GM12878 (cell line): ENCODE results near the gene EEF1A2. TPM values are rescaled to one million over a fixed set of nuclear protein-coding genes. Genes with fewer than 3 reads are reported as not detected.
A peak's percentile ranks its signal among the peaks of the same experiment; 100 is the strongest.

Experiments used
- ATAC-seq: fragments of 200-7000 bp; cut with Tn5 transposase; 3 replicates; pipeline ENCODE4 v1.9.1; 2020; ENCODE audit warnings: mild to moderate bottlenecking, moderate library complexity
- BruUV-seq: library from RNA; stranded (reverse); fragments of 400-500 nt; replicated peaks from 2 replicates; lab custom pipeline; 2021; lab: Mats Ljungman, UMichigan
- CTCF ChIA-PET: fragments of 300-600 bp; sonication (Branson Sonifier 250); formaldehyde crosslinking; extraction: SDS; loops from one replicate; lab custom pipeline; 2021; ENCODE audit warnings: inconsistent platforms; lab: Yijun Ruan, JAX
- POLR2A ChIA-PET: fragments of 350-600 bp; formaldehyde crosslinking; extraction: SDS; loops from one replicate; lab custom pipeline; 2021; ENCODE audit warnings: inconsistent platforms; lab: Charles Lee
- RAD21 ChIA-PET: fragments of 300-600 bp; sonication (Branson Sonifier 250); formaldehyde crosslinking; loops from one replicate; lab custom pipeline; 2023; ENCODE audit warnings: antibody characterized with exemption; ENCODE audit not compliant: unreplicated experiment; lab: Charles Lee
- SMC1A ChIA-PET: fragments of 300-600 bp; sonication (Branson Sonifier 250); formaldehyde crosslinking; loops from one replicate; lab custom pipeline; 2023; ENCODE audit not compliant: unreplicated experiment, uncharacterized antibody; lab: Charles Lee
- DNase-seq: peaks from one replicate; pipeline ENCODE4 v3.0.0-alpha.2; 2011; ENCODE audit warnings: low read depth, low spot score
- FAIRE-seq: peaks from 3 replicates; lab custom pipeline; 2011; peaks lifted over from hg19 to GRCh38; lab: Jason Lieb, UNC
- H2AFZ ChIP-seq: 2 replicates; pipeline ENCODE4 v1.6.0; 2011; ENCODE audit warnings: low read depth, low read length, control low read depth; ENCODE audit not compliant: control insufficient read depth
- H3K27ac ChIP-seq: 2 replicates; pipeline ENCODE4 v1.5.1; 2011; ENCODE audit warnings: control low read depth; ENCODE audit not compliant: control insufficient read depth, insufficient read depth
- H3K27me3 ChIP-seq, 2 experiments: replicated peaks in 1 of 2; 2 replicates each; pipeline versions ENCODE4 v1.6.0 to v1.6.1; 2011; ENCODE audit warnings: low read length in 1 of 2; ENCODE audit not compliant: control insufficient read depth in 2 of 2, insufficient read depth in 2 of 2
- H3K36me3 ChIP-seq, 2 experiments: 2 replicates each; pipeline ENCODE4 v1.5.1; 2011; ENCODE audit warnings: low read length in 1 of 2; ENCODE audit not compliant: control insufficient read depth in 2 of 2, insufficient read depth in 2 of 2
- H3K4me1 ChIP-seq: 2 replicates; pipeline ENCODE4 v1.6.1; 2011; ENCODE audit warnings: mild to moderate bottlenecking, low read length, moderate library complexity, mixed read lengths; ENCODE audit not compliant: control insufficient read depth, insufficient read depth
- H3K4me2 ChIP-seq: 2 replicates; pipeline ENCODE4 v1.6.0; 2011; ENCODE audit warnings: control low read depth; ENCODE audit not compliant: control insufficient read depth, insufficient read depth
- H3K4me3 ChIP-seq: fragments of 200-600 bp; sonication (generic); 2 replicates; pipeline ENCODE4 v1.5.1; 2016
- H3K79me2 ChIP-seq: 2 replicates; pipeline ENCODE4 v1.6.0; 2011; ENCODE audit warnings: low read length; ENCODE audit not compliant: control insufficient read depth, insufficient read depth
- H3K9ac ChIP-seq: 2 replicates; pipeline ENCODE4 v1.8.0; 2011; ENCODE audit warnings: low read length, control low read depth, mixed read lengths; ENCODE audit not compliant: control insufficient read depth, insufficient read depth
- H3K9me3 ChIP-seq: replicated peaks from 3 replicates; pipeline ENCODE4 v1.5.1; 2011; ENCODE audit warnings: mild to moderate bottlenecking, low read length; ENCODE audit not compliant: control insufficient read depth, insufficient read depth
- H4K20me1 ChIP-seq: 2 replicates; pipeline ENCODE4 v1.6.0; 2011; ENCODE audit not compliant: control insufficient read depth, insufficient read depth
- CREB1 ChIP-seq: IDR thresholded peaks from 2 replicates; pipeline ENCODE4 v1.6.1; 2012; ENCODE audit warnings: low read depth, mild to moderate bottlenecking, inconsistent platforms
- E2F8 ChIP-seq: fragments of 450-650 bp; IDR thresholded peaks from 2 replicates; pipeline ENCODE4 v1.6.1; 2018; ENCODE audit warnings: mild to moderate bottlenecking, low read depth, moderate library complexity; ENCODE audit not compliant: partially characterized antibody
- GATAD2B ChIP-seq: fragments of 450-650 bp; conservative IDR thresholded peaks from 2 replicates; pipeline ENCODE4 v1.6.1; 2017; ENCODE audit warnings: low read depth, mild to moderate bottlenecking, moderate library complexity
- HDGF ChIP-seq: fragments of 450-650 bp; IDR thresholded peaks from 2 replicates; pipeline ENCODE4 v1.6.1; 2016; ENCODE audit warnings: antibody characterized with exemption
- IKZF1 ChIP-seq: fragments of 450-650 bp; conservative IDR thresholded peaks from 2 replicates; pipeline ENCODE4 v1.6.1; 2017; ENCODE audit warnings: antibody characterized with exemption, mild to moderate bottlenecking
- IRF3 ChIP-seq: fragments of 450-650 bp; IDR thresholded peaks from 2 replicates; pipeline ENCODE4 v1.6.1; 2014; ENCODE audit warnings: mild to moderate bottlenecking
- NFIC ChIP-seq: IDR thresholded peaks from 2 replicates; pipeline ENCODE4 v1.6.1; 2012; ENCODE audit warnings: low read depth, mild to moderate bottlenecking, inconsistent platforms, low read length, moderate library complexity
- NFXL1 ChIP-seq: fragments of 450-650 bp; IDR thresholded peaks from 2 replicates; pipeline ENCODE4 v1.6.1; 2017; ENCODE audit warnings: antibody characterized with exemption, mild to moderate bottlenecking, borderline replicate concordance
- NR2F1 ChIP-seq: fragments of 450-650 bp; conservative IDR thresholded peaks from 2 replicates; pipeline ENCODE4 v1.6.1; 2017; ENCODE audit warnings: mild to moderate bottlenecking
- POLR2AphosphoS5 ChIP-seq: IDR thresholded peaks from 2 replicates; pipeline ENCODE4 v1.6.1; 2011; ENCODE audit warnings: mild to moderate bottlenecking, low read length, inconsistent platforms
- SP1 ChIP-seq: IDR thresholded peaks from one replicate; pipeline ENCODE4 v1.6.1; 2011; ENCODE audit warnings: low read depth, low read length
- TCF3 ChIP-seq: IDR thresholded peaks from 2 replicates; pipeline ENCODE4 v1.6.1; 2012; ENCODE audit warnings: low read depth, mild to moderate bottlenecking, low read length, borderline replicate concordance; ENCODE audit not compliant: insufficient read depth
- YBX1 ChIP-seq: fragments of 450-650 bp; IDR thresholded peaks from 2 replicates; pipeline ENCODE4 v1.6.1; 2016; ENCODE audit warnings: antibody characterized with exemption
- YY1 ChIP-seq: IDR thresholded peaks from 2 replicates; pipeline ENCODE4 v1.6.1; 2011; ENCODE audit warnings: low read depth, mild to moderate bottlenecking, low read length
- WGBS: methylation state at CpG from one replicate; pipeline ENCODE4 v1.1.6; 2016; ENCODE audit warnings: low lambda C conversion rate; ENCODE audit not compliant: insufficient replicate concordance, insufficient coverage; ENCODE audit errors: missing lambda C conversion rate; 5-methylcytosine and 5-hydroxymethylcytosine counted together
- in situ Hi-C: fragments of 300-500 bp; cut with MboI; formaldehyde crosslinking; loops from 9 replicates; pipeline ENCODE4 v1.14.3; 2018; ENCODE audit warnings: mixed read lengths
- intact Hi-C: fragments of 100-400 bp; cut with micrococcal nuclease; formaldehyde crosslinking; loops from one replicate; pipeline ENCODE4 v1.14.2; 2022; ENCODE audit not compliant: unreplicated experiment
- polyA plus RNA-seq, 11 experiments: library from polyadenylated mRNA; depleted of rRNA in 4 of 11; unstranded in 6 of 11; stranded (reverse) in 5 of 11; fragments of >200 nt; fragmentation: Nextera tagmentation in 4 of 11; fragmentation: Illumina TruSeq in 1 of 11; extraction: Ambion mirVana in 4 of 11; extraction: Trizol in 1 of 11; gene quantifications; 1 replicate in 1 of 11; 2 replicates in 10 of 11; pipeline versions ENCODE4 v1.2.1 to v1.2.3, GENCODE V29; 2011 to 2016; ENCODE audit warnings: inconsistent platforms in 2 of 11, missing spikeins in 2 of 11, low read depth in 1 of 11
- total RNA-seq, 4 experiments: library from RNA; depleted of rRNA in 3 of 4; stranded (reverse); fragments of >200 nt in 3 of 4; fragmentation: Illumina TruSeq in 1 of 4; extraction: Trizol in 1 of 4; gene quantifications; 2 replicates each; pipeline versions ENCODE4 v1.2.1 to v1.2.3, GENCODE V29; 2013 to 2021
- TF ChIP-seq, protein P1 (sequence below): fragments of 450-650 bp; IDR thresholded peaks from 2 replicates; pipeline ENCODE4 v1.6.1; 2016; ENCODE audit warnings: mild to moderate bottlenecking
- TF ChIP-seq, protein P2 (sequence below): fragments of 450-650 bp; IDR thresholded peaks from 2 replicates; pipeline ENCODE4 v1.6.1; 2017; ENCODE audit warnings: mild to moderate bottlenecking

Gene EEF1A2
- total and polyA plus RNA-seq, 10 of the 15 experiments (the other 5 are each of a cell fraction or from before 2014, with no cell fraction given), result 0.56 TPM; not detected in 9

DNA sequence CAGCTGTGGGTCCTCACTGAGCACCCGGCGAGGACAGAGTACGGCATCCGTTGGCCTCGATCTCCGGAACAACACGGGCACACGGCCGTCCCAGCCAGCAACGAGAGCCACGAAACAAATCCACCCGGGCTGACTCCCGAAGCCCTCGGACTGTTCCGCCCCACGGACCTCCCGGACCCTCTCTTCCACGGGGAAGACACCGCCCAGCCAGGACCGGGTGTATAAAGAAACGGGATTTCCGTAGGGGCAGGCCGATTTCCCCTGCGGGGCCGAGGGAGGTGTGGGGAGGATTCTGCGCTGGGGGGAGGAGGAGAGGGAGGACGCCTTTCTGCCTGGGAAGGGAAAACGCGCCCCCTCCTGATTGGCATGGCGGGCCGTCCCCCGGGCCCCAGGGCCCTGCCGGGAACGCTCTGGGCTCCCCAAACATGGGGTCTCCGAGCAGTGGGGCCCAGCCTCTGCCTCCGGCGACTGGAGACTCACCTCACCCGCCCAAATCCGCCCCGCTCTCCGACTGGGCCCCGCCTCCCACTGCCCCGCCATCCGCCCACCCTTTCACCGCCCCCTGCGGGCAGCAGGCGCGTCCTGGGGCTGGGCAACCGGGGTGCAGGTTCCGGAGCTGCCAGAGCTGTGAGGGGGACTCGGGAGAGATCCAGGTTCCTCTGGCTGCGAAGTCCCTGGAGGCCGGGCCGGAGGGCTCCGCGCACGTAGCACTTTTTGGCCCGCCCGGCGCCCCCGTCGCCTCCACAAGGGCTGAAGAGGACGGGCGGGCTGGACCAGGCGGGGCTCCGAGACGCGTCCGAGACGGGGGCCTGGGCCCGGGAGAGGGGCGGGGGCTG is 21.0 kb upstream of the EEF1A2 start:
- ChIA-PET SMC1A (no interaction called here), POLR2A (interaction anchor here (1.5 to 3.8 kb wide), 4 partner anchors 9 to 121 kb away, joined by 3 to 33 read pairs (median 7); partner anchors contain the start of gene PTK6), CTCF (interaction anchor here (1.1 to 2.1 kb wide), 2 partner anchors 18 to 78 kb away, joined by 5 to 6 read pairs; no protein-coding TSS in a partner anchor), RAD21 (interaction anchor here (1.1 to 2.4 kb wide), 2 partner anchors 18 to 122 kb away, joined by 6 to 20 read pairs; partner anchors contain the start of gene PTK6)
- Histone ChIP-seq H3K9me3 (peaks cover 4% of the 10 kb centered on the region; the same call in 2 of the 3 replicates), H3K79me2 (peaks cover 8% of the 10 kb centered on the region), H3K36me3 (peaks cover 0 to 2% of the 10 kb centered on the region in 2 experiments; a peak in 1 of 4 replicates), H3K4me2 (peak overlapping the region; percentile 87), H2AFZ (peak overlapping the region; percentile 79), H3K27ac (no peak overlapping the region), H3K4me1 (peaks cover 4% of the 10 kb centered on the region), H3K4me3 (peak overlapping the region; percentile 86), H3K27me3 (no peaks in the 10 kb centered on the region), H4K20me1 (no peaks in the 10 kb centered on the region), H3K9ac (peak overlapping the region; percentile 58)
- in situ Hi-C loops, result no loop called here
- no peak for DNase-seq
- no peak for FAIRE-seq
- ATAC-seq, result peak; percentile 73
- intact Hi-C loops, result no loop called here
- no TSS peak for BruUV-seq
- WGBS, result 5% methylated on average over 67 of the region's 72 CpGs
- TF ChIP-seq, protein P1, sequence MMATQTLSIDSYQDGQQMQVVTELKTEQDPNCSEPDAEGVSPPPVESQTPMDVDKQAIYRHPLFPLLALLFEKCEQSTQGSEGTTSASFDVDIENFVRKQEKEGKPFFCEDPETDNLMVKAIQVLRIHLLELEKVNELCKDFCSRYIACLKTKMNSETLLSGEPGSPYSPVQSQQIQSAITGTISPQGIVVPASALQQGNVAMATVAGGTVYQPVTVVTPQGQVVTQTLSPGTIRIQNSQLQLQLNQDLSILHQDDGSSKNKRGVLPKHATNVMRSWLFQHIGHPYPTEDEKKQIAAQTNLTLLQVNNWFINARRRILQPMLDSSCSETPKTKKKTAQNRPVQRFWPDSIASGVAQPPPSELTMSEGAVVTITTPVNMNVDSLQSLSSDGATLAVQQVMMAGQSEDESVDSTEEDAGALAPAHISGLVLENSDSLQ, result peak; percentile 51; the same call in 1 of the 2 replicates
- TF ChIP-seq NFIC (no peak), TCF3 (no peak), E2F8 (no peak), NFXL1 (peak; percentile 98), POLR2AphosphoS5 (no peak), SP1 (no peak), HDGF (no peak), GATAD2B (peak; percentile 79), IRF3 (no peak), YY1 (0 out of 2 replicates have a peak, but pooled peaks have one; percentile 9), NR2F1 (0 out of 2 replicates have a peak, but pooled peaks have one; percentile 38), IKZF1 (peak; percentile 79), YBX1 (no peak), CREB1 (no peak)
- TF ChIP-seq, protein P2, sequence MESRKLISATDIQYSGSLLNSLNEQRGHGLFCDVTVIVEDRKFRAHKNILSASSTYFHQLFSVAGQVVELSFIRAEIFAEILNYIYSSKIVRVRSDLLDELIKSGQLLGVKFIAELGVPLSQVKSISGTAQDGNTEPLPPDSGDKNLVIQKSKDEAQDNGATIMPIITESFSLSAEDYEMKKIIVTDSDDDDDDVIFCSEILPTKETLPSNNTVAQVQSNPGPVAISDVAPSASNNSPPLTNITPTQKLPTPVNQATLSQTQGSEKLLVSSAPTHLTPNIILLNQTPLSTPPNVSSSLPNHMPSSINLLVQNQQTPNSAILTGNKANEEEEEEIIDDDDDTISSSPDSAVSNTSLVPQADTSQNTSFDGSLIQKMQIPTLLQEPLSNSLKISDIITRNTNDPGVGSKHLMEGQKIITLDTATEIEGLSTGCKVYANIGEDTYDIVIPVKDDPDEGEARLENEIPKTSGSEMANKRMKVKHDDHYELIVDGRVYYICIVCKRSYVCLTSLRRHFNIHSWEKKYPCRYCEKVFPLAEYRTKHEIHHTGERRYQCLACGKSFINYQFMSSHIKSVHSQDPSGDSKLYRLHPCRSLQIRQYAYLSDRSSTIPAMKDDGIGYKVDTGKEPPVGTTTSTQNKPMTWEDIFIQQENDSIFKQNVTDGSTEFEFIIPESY, result no peak
